ENCODE data around the gene TOP1.
A peak's percentile ranks its signal among the peaks of the same experiment; 100 is the strongest.

TOP1 gene

GRCh38 chr20:41058674-41059635 lies 30.3 kb downstream of the TOP1 start:
- DNase-seq, result no peak

DNA sequence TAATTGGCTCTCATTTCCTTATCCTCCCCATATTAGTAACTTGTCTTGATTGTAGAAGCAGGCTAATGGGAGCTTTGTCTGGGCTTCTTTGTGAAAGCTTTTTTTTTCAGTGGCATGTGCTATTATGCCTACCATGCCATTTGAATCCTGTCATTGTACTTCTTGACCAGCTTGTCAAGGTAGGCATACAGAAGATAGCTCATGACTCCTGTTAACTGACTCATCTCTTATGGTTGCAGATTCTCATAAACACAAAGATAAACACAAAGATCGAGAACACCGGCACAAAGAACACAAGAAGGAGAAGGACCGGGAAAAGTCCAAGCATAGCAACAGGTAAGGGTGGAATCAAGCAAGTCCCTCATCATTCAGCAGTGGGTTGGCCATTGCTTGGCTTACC lies 32.5 kb downstream of the TOP1 start:
- DNase-seq, result no peak

DNA sequence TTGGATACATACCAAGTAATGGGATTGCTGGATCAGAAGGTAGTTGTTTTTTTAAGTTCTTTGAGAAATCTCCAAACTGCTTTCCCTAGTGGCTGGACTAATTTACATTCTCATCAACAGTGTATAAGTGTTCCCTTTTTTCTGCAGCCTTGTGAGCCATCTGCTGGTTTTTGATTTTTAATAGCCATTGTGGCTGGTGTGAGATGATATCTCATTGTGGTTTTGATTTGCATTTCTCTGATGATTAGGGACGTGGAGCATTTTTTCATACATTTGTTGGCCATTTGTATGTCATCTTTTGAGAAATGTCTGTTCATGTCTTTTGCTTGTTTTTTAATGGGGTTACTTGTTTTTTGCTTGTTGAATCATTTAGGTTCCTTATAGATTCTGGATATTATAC lies 34.8 kb downstream of the TOP1 start:
- no peak for DNase-seq

DNA sequence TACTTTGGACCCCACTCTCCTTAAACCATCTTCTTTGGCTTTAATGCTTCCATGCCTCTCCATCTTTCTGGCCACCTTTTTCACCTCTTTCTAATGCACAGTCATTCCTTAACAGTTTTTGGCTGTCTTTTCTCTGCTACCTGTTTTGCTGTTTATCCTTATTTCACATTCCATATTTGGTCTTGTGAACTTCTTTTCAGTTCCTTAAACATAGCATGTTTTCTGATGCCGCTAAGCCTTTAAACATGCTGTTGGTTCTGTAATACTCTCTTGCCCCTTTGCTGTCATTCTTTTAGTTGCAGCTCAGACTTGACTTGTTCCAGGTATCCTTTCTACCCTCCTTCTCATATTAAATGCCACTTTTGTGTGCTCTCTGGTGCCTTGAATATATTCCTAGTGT lies 35.8 kb downstream of the TOP1 start:
- DNase-seq, result no peak

- no peak for DNase-seq
These were observed 37.1 kb downstream of the TOP1 start for GRCh38 chr20:41065716-41066115.

DNA sequence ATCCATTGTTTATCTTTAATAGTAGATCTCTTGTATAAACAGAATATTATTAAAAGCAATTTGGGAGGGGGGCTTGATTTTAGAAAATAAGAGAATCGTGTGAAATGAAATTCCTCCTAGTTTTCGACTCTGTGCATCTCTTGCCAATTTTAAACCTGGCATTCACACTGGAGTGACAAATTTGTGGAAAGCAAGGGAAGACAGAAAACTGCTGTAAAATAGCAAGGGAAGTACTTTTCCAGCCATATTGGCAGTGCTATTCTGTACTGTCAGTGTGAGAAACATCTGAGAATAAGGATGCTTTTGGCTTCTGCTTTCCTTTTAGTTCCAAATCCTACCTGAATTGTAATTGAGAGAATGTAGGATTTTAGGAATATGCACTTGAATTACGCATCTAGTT lies 40.2 kb downstream of the TOP1 start:
- DNase-seq, result no peak

GRCh38 chr20:41072190-41072863 lies 43.7 kb downstream of the TOP1 start:
- no peak for DNase-seq

- no peak for DNase-seq
These were observed 44.3 kb downstream of the TOP1 start for GRCh38 chr20:41072915-41073314.

DNA sequence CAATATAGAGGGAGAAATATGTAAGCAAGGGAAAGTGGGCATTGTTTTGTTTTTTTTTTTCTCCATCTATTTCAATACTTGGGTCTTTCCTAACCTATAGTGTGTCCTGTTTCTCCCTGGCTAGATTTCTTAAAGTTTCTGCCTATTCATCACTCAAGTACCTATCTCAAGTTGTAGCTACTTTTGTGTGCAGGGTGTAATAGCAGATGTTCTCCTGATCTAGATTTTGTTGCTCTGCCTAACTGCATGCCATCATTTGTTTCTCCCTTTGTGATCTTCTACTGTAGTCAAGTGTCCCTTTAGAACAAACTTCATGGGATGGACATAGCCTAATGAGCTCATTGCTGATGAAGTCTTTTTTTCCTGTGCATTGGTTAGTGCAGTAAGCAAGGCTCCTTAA lies 45.8 kb downstream of the TOP1 start:
- DNase-seq, result no peak

DNA sequence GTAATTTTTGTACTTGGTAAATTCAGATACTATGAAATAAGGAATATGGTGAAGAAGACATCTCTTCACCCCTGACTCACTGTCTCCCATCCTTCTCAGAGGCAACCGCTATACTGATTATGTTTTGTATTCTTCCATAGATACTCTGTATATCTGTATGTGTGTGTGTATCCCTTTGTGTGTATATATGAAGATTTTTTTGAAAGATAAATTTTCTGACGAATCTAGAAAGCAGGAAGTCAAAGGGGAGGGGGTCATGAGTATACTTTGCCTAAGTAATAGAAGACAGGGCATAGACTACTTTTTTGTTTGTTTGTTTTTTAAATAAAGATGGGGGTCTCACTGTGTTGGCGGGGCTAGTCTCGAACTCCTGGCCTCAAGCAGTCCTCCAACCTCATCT lies 48.2 kb downstream of the TOP1 start:
- DNase-seq, result no peak

DNA sequence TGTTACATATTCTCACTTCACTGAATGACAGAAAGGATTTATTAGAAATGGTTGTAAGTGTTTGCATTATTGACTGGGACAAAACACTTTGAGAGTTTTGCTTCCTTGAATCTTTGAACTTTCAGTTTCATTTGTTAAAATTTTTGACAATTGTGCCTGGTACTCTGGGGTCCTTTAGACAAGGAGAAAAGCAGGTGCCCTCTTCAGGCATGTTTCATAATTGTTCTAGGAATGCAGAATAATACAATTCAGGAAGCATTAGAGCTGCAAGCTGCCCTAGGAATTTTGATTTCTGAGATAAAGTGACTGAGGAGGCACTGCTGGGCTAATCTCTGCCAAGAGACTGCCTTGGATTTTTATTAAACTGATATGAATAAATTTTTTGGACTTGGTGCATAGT lies 49.7 kb downstream of the TOP1 start:
- no peak for DNase-seq

DNA sequence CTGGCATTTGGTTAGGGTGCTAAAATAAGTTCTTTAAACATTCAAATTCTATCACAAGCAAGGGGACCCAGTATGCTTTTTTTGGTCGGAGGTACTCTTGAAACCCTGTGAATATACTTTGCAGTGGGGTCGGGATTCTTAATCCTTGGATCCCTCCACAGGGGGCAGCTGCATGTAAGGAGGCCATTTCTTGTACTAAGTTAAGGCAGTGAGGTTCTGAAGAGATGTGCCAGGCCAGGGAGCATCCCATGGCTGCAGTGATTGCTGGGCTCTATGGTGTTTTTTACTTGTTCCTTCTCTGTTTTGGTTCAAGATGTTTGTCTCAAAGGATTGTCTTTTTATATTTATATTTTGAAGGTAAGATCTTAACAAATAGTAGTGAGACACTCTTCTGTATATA lies 50.4 kb downstream of the TOP1 start:
- DNase-seq, result no peak

- no peak for DNase-seq
These were observed 52.2 kb downstream of the TOP1 start for GRCh38 chr20:41080866-41081265.

- no peak for DNase-seq
These were observed 52.7 kb downstream of the TOP1 start for GRCh38 chr20:41081276-41081814.

DNA sequence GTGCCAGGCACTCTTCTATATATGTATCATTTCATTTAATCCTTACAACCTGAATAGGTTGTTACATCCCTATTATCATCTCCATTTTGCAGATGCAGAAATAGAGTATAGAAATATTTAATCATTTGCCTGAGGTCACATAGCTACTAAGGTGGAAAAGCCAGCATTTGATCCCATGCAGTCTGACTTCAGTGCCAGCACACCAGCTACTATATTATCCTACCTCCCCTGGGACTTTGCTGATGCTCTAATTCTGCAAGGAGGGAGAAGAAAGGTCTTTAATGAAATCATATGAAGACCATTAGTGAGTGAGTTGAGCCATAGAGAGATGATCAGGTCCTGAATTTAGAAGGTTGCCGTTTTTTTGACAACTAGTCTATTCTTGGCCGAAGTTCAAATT lies 53.7 kb downstream of the TOP1 start:
- DNase-seq, result no peak

GRCh38 chr20:41085606-41086005 lies 57.0 kb downstream of the TOP1 start:
- DNase-seq, result no peak

- DNase-seq, result peak; percentile 79
These were observed 58.0 kb downstream of the TOP1 start for GRCh38 chr20:41086402-41087324.

DNA sequence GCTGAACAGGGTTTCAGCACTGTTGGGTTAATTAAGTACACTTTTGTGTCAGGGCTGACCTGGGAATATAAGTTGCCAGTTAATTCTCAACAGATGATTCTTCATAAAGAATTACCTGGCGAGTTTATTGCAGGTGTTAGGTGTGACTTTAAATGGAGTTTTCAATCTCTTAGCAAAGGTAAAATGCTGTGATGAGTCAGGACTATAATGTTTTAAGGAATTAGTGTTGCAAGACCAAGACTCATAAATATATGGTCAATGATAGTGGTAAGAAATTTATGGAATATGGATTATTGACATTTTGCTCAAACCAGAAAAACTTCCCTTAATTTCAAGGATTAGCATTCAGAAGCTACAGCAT lies 58.7 kb downstream of the TOP1 start:
- DNase-seq, result no peak

DNA sequence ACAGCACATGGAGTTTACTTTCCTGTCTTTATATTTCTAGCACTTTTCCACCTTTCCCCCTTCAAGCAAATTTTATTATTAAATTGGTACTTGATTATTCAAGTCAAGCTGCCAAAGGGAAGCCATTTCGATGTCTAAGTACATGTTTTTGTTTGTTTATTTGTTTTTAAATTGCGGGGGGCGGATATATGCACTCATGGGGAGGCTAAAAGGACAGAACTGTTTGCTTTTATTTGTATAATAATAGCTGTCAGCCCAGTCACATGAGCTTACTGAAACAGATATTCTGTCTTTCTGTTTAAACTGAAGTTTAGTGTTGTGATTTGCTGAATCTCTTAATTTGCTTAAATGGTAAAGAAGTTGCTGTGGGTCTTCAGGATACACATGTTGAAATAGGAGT lies 59.2 kb downstream of the TOP1 start:
- peak; percentile 9 for DNase-seq

DNA sequence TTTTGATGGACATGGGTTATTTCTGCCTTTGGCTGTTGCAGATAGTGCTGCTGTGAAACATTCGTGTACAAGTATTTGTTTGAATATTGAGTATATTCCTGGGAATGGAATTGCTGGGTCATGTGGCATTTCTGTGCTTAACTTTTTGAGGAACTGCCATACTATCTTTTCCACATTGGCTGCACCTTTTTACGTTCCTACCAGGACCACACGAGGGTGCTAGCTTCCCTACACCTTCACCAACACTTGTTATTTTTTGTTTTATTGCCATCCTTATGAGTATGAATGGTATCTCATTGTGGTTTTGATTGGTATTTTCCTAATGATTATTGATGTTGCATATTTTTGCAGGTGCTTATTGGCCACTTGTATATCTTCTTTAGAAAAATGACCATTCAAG lies 60.9 kb downstream of the TOP1 start:
- no peak for DNase-seq

DNA sequence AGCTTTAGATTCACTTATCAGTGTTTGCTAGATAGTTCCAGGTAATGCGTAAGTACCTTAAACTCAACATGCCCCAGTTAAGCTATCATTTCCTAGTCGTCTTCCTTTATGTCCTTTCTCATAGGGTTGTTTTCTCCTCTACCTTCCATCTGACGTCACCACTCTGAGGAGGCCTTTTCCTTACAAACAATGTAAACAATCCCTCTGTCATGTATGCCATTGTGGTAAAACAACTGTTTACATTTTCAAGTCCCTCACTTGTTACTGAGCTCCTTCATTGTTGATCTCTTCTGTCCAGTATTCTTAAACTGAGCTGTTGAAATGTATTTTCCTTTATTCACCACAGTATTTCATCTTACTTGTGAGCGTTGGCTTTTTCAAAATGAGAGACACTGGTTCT lies 63.3 kb downstream of the TOP1 start:
- DNase-seq, result no peak

- no peak for DNase-seq
These were observed 65.9 kb downstream of the TOP1 start for GRCh38 chr20:41094353-41095055.

Measured in DMS79 (cell line).